Measurements from ENCODE around the gene TDRD7.

Gene TDRD7

DNA sequence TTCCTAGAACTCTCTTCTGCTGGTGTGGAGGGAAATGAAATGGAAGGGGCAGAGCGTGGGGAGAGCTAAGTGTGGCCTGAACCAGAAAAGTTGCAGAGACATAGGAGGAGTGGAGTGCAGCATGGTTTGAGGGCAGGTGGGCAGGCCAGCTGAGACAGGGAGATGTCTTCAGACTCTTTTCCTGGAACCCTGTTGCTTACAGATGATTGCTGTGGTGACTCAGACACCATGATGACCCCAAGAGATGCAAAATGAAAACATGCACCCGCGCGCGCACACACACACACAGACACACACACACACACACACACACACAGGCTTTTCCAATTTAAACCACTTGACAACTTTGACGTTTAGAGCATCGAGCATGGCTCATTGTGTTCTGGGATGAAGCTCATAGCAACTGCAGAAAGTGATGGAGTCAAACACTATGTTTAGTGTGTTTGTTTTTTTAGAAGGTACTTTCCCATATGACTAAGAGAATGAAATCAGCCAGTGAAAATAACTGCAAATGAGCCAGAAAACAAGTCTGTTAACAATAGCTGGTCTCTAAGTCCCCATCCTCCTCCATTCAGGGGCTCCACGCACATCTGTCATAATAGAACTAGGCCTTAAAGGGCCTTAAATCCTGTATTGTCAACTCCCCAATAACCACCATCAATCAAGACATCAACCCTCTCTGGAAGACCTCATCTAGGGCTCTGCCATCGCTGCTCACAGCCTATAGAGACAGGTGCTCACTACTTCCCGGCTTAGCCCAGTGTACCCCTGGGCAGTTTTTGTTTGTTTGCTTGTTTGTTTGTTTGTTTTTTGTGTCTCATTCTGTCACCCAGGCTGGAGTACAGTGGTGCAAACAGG, 99.1 kb downstream of the TDRD7 start:
- H3K4me3 Mint-ChIP-seq = peak overlapping the region; percentile 48
- H3K27ac Mint-ChIP-seq = peak overlapping the region; percentile 90
- H3K36me3 Mint-ChIP-seq = peaks cover 12% of the 10 kb centered on the region
- no peaks in the 10 kb centered on the region for H3K9me3 Mint-ChIP-seq
- ATAC-seq (peak; percentile 92), DNase-seq (ENCODE audit: low spot score in 2 of 2) (peak; percentile 36 to 77)
- H3K4me1 Mint-ChIP-seq = peaks cover 18% of the 10 kb centered on the region

DNA sequence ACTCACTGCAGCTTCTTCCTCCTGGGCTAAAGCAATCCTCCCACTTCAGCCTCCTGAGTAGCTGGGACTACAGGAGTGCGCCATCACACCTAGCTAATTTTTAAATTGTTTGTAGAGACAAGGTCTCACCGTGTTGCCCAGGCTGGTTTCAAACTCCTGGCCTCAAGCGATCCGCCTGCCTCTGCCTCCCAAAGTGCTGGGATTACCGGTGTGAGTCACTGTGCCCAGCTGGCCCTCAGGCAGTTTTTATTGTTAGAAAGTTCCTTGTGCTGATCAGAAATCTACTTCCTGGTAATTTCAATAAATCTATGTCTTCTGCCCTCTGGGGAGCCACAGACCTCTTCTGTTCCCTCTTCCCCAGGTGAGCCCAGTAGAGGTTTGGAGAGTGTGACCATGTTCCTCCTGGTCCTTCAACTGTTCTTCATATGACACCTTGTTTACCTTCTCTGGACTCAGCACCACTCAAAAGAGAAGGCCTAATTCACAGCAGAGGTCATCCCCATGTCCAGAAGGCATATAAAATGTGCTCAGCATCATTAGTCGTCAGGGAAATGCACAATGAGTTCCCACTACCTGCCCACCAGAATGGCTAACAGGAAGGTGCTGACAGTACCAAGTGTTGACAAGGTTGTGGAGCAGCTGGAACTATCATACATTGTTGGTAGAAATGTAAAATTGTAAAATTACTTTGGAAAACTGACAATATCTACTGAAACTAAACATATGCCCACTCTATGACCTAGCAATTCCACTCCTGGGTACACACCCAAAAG, 99.9 kb downstream of the TDRD7 start:
- ATAC-seq (no peak), DNase-seq (ENCODE audit: low spot score in 2 of 2) (no peak)
- Mint-ChIP-seq H3K27ac (peak overlapping the region; percentile 90), H3K4me3 (peak overlapping the region; percentile 48), H3K4me1 (peaks cover 18% of the 10 kb centered on the region), H3K36me3 (peaks cover 12% of the 10 kb centered on the region), H3K9me3 (no peaks in the 10 kb centered on the region)

DNA sequence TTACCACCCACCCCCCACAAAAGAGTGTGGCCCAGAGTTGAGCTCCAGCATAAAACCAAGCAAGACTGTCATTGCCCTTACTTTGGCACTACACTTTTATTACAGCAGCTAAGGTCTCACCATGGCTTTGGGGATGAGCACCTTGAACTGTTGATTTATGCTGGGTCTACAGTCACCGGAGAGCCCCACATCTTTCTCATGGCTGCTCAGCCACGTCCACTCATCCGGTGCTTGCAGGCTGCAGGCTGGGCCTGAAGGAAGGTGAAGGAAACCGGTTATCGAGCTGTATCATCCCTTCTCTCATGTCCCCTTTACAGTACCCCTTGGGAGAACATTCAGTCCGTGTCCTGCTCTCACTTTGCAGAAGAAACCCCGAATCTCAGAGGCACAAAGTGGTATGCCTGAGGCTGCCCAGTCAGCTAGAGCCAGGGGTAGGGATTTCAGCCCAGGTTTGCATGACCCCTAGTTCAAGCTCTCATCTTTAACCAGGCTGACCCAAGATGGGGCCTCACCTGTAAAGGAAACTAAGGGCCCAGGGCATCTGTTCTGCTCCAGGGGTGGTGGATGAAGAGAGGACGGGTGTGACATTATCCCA, 101.2 kb downstream of the TDRD7 start:
- Mint-ChIP-seq H3K27ac (peak overlapping the region; percentile 26), H3K9me3 (no peaks in the 10 kb centered on the region), H3K4me1 (peaks cover 20% of the 10 kb centered on the region), H3K4me3 (no peak overlapping the region), H3K36me3 (peaks cover 12% of the 10 kb centered on the region)
- DNase-seq (ENCODE audit: low spot score in 2 of 2) = no peak
- no peak for ATAC-seq

DNA sequence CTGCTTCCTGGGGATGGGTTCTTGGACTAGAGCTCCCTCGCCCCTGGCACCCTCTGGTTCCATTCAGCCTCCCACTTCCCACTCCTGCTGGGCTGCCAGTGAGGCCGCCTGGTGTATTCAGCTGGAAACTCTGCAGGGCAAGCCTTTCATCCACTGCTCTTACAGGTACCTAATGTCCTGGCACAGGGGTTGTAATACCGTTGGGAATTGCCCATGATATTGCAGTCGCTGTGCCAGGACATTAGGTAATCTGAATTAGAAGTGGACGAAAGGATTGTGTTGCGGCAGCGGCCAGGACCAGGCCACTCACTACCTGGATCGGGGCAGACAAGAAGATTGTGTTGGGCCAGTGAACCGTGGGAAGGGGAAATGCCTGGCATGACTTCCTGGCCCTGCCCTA, 102.6 kb downstream of the TDRD7 start:
- Mint-ChIP-seq H3K27ac (no peak overlapping the region), H3K4me1 (peaks cover 26% of the 10 kb centered on the region), H3K36me3 (peaks cover 12% of the 10 kb centered on the region), H3K9me3 (no peaks in the 10 kb centered on the region), H3K4me3 (no peak overlapping the region)
- no peak for DNase-seq (ENCODE audit: low spot score in 2 of 2)
- no peak for ATAC-seq

DNA sequence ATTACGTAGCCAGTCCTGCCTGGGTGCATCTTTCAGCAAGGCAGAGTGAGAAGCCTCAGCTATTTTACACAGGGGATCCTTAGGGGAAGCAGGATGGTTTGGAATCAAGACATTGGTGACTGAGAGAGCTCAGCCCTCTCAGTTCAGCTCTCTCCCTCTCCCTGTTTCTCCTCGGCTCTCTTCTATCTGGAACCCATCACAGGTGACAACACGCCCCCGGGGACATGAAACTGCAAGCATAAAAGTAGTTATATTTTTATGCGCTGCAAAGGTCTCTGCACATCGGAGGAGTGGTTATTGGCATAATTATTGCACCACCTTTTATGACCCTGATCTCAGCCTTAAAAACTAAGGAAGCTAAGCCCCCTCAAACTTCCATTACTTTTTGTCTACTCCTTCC, 103.8 kb downstream of the TDRD7 start:
- H3K4me3 Mint-ChIP-seq = no peak overlapping the region
- no peak for ATAC-seq
- H3K36me3 Mint-ChIP-seq = peaks cover 9% of the 10 kb centered on the region
- peaks cover 23% of the 10 kb centered on the region for H3K4me1 Mint-ChIP-seq
- DNase-seq (ENCODE audit: low spot score in 2 of 2) = no peak
- H3K27ac Mint-ChIP-seq = no peak overlapping the region
- no peaks in the 10 kb centered on the region for H3K9me3 Mint-ChIP-seq

DNA sequence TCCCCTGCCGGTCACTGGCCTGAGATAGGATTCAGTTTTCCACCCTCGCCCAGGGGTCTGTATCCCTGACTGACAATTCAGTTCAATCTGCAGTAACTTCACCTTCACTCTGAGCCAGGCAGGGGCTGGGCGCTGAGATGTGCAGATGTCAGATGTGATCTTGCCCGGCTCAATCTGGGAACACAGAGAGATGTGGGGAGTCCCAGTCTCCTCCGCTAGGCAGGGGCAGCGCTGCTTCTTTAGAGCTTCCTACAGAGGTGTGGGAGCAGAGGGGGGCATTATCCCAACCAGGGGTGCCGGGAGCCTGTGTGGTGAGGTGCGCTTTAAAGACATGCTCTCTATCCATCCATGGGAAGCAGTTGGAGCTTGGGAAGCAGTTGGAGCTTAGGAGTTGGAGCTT, 104.2 kb downstream of the TDRD7 start:
- H3K36me3 Mint-ChIP-seq = peaks cover 5% of the 10 kb centered on the region
- no peak overlapping the region for H3K4me3 Mint-ChIP-seq
- no peak for DNase-seq (ENCODE audit: low spot score in 2 of 2)
- no peaks in the 10 kb centered on the region for H3K9me3 Mint-ChIP-seq
- H3K4me1 Mint-ChIP-seq = peaks cover 18% of the 10 kb centered on the region
- no peak overlapping the region for H3K27ac Mint-ChIP-seq
- ATAC-seq = no peak

DNA sequence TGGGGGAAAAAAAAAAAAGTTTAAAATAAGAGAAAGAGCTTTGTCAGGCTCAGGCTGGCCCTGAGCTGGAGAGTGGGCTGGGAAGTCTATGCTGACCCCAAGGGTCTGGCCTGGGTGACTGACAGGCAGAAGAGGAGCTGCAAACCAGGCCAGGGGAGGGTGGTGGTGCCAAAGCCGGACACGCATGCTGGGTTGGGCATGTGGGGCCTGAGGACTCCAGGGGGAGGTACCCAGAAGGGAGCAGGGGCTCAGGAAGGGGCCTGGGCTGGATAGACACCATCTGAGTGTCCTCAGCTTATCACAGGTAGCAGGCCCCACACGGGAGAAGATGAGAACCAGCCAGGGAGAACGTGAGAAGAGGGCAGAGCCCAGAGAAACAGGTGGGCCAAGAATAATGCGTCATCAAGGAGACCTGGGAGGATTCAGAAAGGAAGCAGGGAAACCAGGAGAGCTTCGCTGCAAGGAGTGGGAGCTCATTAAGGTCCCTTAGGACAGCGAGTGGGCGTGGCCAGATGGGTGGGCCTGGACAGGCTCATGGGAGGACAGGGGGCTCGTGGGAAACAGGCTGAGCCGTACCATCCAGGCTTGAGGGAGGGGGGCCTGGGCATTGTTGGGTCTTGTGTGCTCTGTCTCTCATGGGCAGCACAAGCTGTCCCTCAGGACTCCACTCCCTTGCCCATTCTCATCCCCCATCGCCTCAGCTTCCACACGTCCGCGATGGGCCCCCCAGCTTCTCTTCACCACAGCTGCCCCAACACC, 105.6 kb downstream of the TDRD7 start:
- Mint-ChIP-seq H3K9me3 (no peaks in the 10 kb centered on the region), H3K4me1 (peaks cover 8% of the 10 kb centered on the region), H3K36me3 (no peaks in the 10 kb centered on the region), H3K4me3 (no peak overlapping the region), H3K27ac (peak overlapping the region; percentile 75)
- DNase-seq (ENCODE audit: low spot score in 2 of 2) (no peak), ATAC-seq (no peak)

DNA sequence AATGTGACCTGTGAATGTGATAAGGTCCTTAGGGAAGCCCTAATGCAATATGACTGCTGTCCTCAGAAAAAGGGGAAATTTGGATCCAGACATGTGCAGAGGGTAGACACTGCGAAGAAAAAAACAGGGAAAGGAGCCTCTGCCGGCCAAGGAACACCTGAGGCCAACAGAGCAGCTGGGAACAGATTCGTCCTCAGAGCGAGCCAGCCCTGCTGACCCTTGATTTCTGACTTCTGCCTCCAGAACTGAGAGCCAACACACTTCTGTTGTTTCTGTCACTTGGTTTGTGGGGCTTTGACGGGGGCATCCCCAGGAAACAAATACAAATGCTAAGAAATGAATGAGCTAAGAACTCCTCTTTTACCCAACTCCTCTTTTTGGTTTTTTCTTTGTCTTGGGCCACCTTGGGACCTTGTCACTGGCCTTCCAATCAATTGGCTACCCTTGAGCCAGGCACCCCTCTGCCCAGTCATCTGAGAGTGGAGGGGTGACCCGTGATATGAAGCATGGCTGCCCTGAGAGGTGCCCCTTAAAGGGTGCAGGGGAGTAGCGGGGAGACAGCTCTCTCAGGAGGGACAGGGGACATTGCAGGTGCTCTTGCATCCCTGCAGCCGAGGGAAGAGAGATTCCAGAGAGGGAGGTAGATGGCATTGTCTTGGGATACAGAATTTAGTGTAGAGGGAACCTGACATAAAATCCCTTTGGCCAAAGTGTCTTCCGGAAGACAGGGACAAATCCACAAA, 106.4 kb downstream of the TDRD7 start:
- DNase-seq (ENCODE audit: low spot score in 2 of 2) (no peak), ATAC-seq (peak; percentile 20)
- Mint-ChIP-seq H3K9me3 (no peaks in the 10 kb centered on the region), H3K27ac (no peak overlapping the region), H3K4me3 (no peak overlapping the region), H3K4me1 (peaks cover 8% of the 10 kb centered on the region), H3K36me3 (no peaks in the 10 kb centered on the region)

DNA sequence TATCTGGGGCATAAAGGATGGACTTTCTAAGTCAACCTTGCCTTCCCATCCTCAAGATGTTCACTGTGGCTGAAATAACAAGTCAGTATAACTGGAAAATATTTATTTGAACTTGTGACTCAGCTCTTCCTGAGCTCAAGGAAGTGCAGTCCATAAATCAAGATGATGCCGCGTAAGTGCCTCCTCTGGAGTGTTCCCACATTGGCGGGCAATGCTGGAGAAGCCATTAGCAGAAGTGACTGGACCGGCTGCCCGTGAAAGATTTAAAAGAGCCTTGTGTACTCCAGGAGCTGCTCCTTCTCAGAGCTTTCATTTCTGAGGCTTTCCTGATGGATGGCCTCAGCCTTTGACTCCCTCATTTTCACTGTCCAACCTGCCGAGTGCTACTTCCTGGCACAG, 107.0 kb downstream of the TDRD7 start:
- no peak overlapping the region for H3K27ac Mint-ChIP-seq
- ATAC-seq (no peak), DNase-seq (ENCODE audit: low spot score in 2 of 2) (no peak)
- no peak overlapping the region for H3K4me3 Mint-ChIP-seq
- peaks cover 8% of the 10 kb centered on the region for H3K4me1 Mint-ChIP-seq
- no peaks in the 10 kb centered on the region for H3K9me3 Mint-ChIP-seq
- H3K36me3 Mint-ChIP-seq = no peaks in the 10 kb centered on the region

DNA sequence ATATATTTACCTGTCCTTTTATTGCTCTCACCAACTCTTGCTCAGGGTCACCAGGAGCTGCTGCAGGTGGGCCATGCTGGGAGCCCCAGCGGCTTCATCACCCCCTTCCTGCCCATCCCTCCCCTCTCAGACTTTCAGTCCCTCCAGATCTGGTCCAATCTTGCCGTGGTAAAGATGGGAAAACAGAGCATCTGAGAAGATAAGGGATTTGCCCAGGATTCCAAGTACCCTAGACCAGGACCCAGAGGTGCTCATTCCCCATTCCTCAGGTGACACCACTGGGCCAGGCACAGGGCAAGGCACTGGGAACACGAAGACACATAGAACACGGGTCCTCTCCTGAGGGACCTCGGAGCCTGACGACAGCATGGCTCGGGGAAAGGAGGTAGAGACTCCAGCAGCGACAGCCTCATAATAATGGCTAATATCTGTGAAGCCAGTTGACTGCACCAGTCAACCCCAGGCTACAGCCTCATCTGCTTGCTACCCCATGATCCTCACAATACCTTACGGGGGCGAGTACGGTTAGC, 107.6 kb downstream of the TDRD7 start:
- H3K36me3 Mint-ChIP-seq = no peaks in the 10 kb centered on the region
- H3K4me3 Mint-ChIP-seq = no peak overlapping the region
- no peak overlapping the region for H3K27ac Mint-ChIP-seq
- H3K9me3 Mint-ChIP-seq = no peaks in the 10 kb centered on the region
- H3K4me1 Mint-ChIP-seq = peaks cover 8% of the 10 kb centered on the region
- ATAC-seq = no peak
- DNase-seq (ENCODE audit: low spot score in 2 of 2) = no peak

DNA sequence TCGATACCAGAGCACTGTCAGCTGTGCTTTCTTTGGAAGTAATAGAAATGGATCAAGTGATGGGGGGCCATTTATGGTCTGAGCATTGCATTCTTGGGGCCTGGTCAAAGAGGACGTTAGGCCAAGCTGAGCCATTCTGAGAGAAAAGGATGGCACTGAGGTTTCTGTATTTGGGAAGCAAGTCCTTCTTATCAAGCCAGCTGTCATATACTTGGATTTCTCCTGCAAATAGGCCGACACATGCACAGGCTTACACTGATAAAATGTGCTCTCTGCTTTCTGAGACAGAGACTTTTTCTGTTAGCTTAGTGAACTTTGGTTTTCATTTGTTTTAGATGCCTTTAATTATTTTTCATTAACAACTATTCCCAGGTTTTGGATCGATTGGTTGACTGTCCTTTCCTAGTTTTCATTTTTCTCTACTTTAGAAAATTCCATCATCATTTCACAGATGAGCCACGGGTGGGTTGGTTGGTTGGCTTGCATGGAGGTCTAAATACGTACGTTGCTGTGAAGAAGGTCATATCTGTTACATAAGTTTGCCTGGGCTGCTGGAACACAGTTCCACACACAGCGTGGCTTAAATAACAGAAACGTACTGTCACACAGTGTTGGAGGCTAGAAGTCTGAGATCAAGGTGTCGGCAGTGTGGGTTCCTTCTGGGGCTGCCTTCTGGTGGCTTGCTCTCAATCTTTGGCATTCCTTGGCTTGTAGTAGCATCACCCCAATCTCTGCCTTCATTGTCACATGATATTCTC, 109.9 kb downstream of the TDRD7 start:
- Mint-ChIP-seq H3K36me3 (no peaks in the 10 kb centered on the region), H3K9me3 (no peaks in the 10 kb centered on the region), H3K4me3 (no peak overlapping the region), H3K27ac (no peak overlapping the region), H3K4me1 (peaks cover 8% of the 10 kb centered on the region)
- DNase-seq (ENCODE audit: low spot score in 2 of 2) = no peak
- ATAC-seq = no peak

DNA sequence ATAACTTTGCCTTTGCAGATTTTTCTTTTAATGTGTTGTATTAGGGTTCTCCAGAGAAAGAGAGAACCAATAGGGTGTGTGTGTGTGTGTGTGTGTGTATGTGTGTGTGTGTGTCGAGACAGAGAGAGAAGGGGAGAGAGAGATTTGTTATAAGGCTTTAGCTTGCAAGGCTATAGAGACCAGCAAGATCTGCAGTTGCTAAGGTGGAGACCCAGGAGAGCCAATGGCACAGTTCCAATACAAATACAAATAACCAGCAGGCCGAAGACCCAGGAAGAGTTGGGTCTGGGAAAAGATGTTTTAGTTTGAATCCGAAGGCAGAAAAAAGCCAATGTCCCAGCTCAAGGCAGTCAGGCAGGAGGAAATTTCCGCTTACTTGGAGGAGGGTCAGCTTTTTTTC, 112.5 kb downstream of the TDRD7 start:
- Mint-ChIP-seq H3K36me3 (no peaks in the 10 kb centered on the region), H3K27ac (no peak overlapping the region), H3K4me1 (peaks cover 10% of the 10 kb centered on the region), H3K4me3 (no peak overlapping the region), H3K9me3 (no peaks in the 10 kb centered on the region)
- DNase-seq (ENCODE audit: low spot score in 2 of 2) (no peak), ATAC-seq (no peak)

DNA sequence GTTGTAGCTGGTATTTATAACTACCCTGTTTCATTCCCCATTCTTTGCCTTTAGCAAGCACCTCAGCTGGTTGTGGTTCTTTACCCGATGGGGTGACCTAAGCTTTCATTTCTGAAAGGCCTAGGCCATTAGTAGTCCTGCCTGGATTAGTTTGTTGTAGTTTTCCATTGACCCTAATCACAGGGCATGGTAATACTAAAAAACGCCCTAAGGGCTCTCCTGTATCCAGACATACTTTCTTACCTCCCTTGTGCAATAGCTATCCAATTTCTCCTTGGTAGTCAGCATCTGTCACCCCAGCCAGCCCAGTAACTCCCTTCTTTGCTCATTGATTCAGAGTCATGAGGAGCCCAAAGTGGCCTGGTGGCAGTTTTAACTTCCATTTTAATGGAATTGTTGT, 113.6 kb downstream of the TDRD7 start:
- peaks cover 18% of the 10 kb centered on the region for H3K4me1 Mint-ChIP-seq
- DNase-seq (ENCODE audit: low spot score in 2 of 2) (no peak), ATAC-seq (no peak)
- no peak overlapping the region for H3K4me3 Mint-ChIP-seq
- no peaks in the 10 kb centered on the region for H3K36me3 Mint-ChIP-seq
- no peaks in the 10 kb centered on the region for H3K9me3 Mint-ChIP-seq
- H3K27ac Mint-ChIP-seq = peak overlapping the region; percentile 27
